WERI-Rb-1 (cell line): ENCODE results near the gene CLCN3.

Experiments used
- DNase-seq: peaks from one replicate; pipeline ENCODE4 v3.0.0-alpha.2; 2020
- H3K27ac ChIP-seq: fragments of 250-450 bp; sonication (Bioruptor Pico); 2 replicates; pipeline ENCODE4 v1.5.1; 2020; ENCODE audit warnings: mild to moderate bottlenecking, moderate library complexity
- H3K27me3 ChIP-seq: fragments of 250-450 bp; sonication (Bioruptor Pico); 2 replicates; pipeline ENCODE4 v1.5.1; 2021; ENCODE audit warnings: mild to moderate bottlenecking, low read depth, moderate library complexity; ENCODE audit not compliant: insufficient read depth, severe bottlenecking
- H3K36me3 ChIP-seq: fragments of 250-450 bp; sonication (Bioruptor Pico); 2 replicates; pipeline ENCODE4 v1.5.1; 2020; ENCODE audit warnings: mild to moderate bottlenecking, moderate library complexity
- H3K4me3 ChIP-seq: 2 replicates; pipeline ENCODE4 v1.5.1; 2011; ENCODE audit warnings: low read depth, mild to moderate bottlenecking, control low read depth, low read length
- H3K9me3 ChIP-seq: fragments of 250-450 bp; sonication (Bioruptor Pico); 2 replicates; pipeline ENCODE4 v1.5.1; 2021; ENCODE audit warnings: mild to moderate bottlenecking, moderate library complexity; ENCODE audit not compliant: severe bottlenecking
- TF ChIP-seq, protein P1 (sequence below): IDR thresholded peaks from 2 replicates; pipeline ENCODE4 v1.5.1; 2011; ENCODE audit warnings: low read depth, mild to moderate bottlenecking, control low read depth, inconsistent platforms, low read length

Gene CLCN3

GRCh38 chr4:169604131-169604900, 16.1 kb upstream of the CLCN3 start:
- Histone ChIP-seq H3K27ac (no peak overlapping the region), H3K36me3 (peaks cover 3% of the 10 kb centered on the region), H3K27me3 (no peaks in the 10 kb centered on the region), H3K4me3 (no peak overlapping the region), H3K9me3 (no peaks in the 10 kb centered on the region)
- TF ChIP-seq, protein P1, sequence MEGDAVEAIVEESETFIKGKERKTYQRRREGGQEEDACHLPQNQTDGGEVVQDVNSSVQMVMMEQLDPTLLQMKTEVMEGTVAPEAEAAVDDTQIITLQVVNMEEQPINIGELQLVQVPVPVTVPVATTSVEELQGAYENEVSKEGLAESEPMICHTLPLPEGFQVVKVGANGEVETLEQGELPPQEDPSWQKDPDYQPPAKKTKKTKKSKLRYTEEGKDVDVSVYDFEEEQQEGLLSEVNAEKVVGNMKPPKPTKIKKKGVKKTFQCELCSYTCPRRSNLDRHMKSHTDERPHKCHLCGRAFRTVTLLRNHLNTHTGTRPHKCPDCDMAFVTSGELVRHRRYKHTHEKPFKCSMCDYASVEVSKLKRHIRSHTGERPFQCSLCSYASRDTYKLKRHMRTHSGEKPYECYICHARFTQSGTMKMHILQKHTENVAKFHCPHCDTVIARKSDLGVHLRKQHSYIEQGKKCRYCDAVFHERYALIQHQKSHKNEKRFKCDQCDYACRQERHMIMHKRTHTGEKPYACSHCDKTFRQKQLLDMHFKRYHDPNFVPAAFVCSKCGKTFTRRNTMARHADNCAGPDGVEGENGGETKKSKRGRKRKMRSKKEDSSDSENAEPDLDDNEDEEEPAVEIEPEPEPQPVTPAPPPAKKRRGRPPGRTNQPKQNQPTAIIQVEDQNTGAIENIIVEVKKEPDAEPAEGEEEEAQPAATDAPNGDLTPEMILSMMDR: no peak
- no peak for DNase-seq

GRCh38 chr4:169604903-169605331, 15.5 kb upstream of the CLCN3 start:
- peaks cover 3% of the 10 kb centered on the region for H3K36me3 ChIP-seq
- TF ChIP-seq, protein P1: no peak
- H3K27me3 ChIP-seq: no peaks in the 10 kb centered on the region
- no peak overlapping the region for H3K4me3 ChIP-seq
- DNase-seq: no peak
- H3K9me3 ChIP-seq: no peaks in the 10 kb centered on the region
- H3K27ac ChIP-seq: no peak overlapping the region

DNA sequence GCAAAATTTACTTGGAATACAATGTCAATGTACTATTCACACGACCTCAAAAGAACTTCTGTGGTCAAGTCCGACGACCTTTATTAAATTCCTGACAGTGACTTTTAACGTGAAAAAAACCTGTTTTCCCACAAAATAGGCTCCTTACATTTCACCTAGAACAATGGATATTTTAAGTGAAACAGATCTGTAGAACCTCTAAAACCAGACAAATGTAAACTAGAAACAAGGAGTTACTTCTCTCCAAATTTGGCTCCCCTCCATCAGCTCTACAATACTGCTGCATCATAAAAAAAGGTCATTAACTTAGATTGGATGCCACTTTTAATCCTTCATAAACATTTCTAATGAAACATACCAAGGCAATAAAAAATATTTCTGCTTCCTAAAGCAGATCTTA, 9.2 kb upstream of the CLCN3 start:
- Histone ChIP-seq H3K27ac (no peak overlapping the region), H3K36me3 (peaks cover 6% of the 10 kb centered on the region), H3K27me3 (no peaks in the 10 kb centered on the region), H3K4me3 (peak overlapping the region; percentile 82; the same call in 1 of the 2 replicates), H3K9me3 (no peaks in the 10 kb centered on the region)
- DNase-seq: no peak
- TF ChIP-seq, protein P1: no peak

GRCh38 chr4:169611991-169612870, 8.1 kb upstream of the CLCN3 start, which contains the start of gene NEK1:
Gene NEK1 (minus strand): TSS chr4:169612583. CDS start chr4:169602630, 9,953 bp downstream.
- TF ChIP-seq, protein P1: 0 out of 2 replicates have a peak, but pooled peaks have one; percentile 21
- H3K27me3 ChIP-seq: no peaks in the 10 kb centered on the region
- H3K36me3 ChIP-seq: peaks cover 6% of the 10 kb centered on the region
- no peaks in the 10 kb centered on the region for H3K9me3 ChIP-seq
- peak within 1 kb of the TSS; percentile 85 for H3K27ac ChIP-seq
- peak within 1 kb of the TSS; percentile 82 for H3K4me3 ChIP-seq
- peak; percentile 96 for DNase-seq

DNA sequence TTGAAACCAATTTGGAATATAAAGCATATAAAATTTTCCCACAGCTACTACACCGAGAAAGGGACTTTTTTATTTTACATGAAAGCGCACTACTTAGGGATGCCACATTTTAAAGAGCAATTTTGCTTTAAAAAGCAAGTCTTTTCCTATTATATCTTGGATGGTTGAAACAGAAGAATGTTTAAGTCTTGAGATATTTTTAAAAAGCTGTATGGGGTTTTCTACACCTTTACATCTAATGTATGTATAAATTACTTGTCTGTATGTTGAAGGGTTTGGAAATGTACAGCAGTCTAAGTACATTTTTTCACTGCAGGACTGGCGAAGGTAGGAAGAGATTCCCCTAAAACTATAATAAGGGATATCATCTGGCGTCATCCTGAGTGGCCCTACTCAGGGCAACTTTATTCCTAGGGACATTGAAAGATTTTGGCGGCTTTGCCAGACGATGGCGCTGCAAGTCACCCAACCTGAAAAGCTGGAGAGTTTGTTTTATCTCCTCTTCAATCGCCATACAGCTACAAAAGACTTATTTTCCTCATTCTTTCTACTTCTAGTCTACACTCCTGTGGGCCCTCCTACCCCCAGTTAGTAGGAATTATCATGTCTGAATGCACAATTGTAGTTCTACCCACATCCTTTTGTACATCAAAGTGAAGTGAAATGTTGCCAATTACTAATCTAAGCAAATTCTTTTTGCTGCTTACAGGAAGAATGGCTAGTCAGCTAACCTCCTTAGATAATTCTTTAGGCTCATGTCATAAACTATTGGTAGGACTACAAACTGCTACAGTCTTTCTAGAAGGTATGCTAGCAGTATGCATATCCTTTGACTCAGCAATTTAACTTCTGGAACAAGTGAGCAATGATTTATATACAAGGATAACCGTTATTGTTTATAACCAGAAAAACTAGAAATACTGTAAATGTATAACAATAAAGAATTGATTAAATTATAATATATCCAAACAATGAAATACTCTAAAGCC, 7.2 kb upstream of the CLCN3 start:
- peak; percentile 86 for DNase-seq
- TF ChIP-seq, protein P1: peak; percentile 70
- H3K27ac ChIP-seq: peak overlapping the region; percentile 68
- H3K36me3 ChIP-seq: peaks cover 6% of the 10 kb centered on the region
- H3K9me3 ChIP-seq: no peaks in the 10 kb centered on the region
- H3K4me3 ChIP-seq: peak overlapping the region; percentile 82
- H3K27me3 ChIP-seq: no peaks in the 10 kb centered on the region
